Keratinocyte (primary cell): Measurements from ENCODE around the gene COL8A2.

Source experiments
- CTCF ChIP-seq, 3 experiments: IDR thresholded peaks in 1 of 3; conservative IDR thresholded peaks in 1 of 3; optimal IDR thresholded peaks in 1 of 3; 2 replicates in 2 of 3; 3 replicates in 1 of 3; pipeline versions ENCODE3 to v1.5.1; 2011; ENCODE audit warnings: low read length in 3 of 3, mild to moderate bottlenecking in 3 of 3, moderate library complexity in 2 of 3, control low read depth in 1 of 3, inconsistent platforms in 1 of 3; ENCODE audit not compliant: insufficient read depth in 2 of 3; ENCODE audit errors: extremely low read depth in 1 of 3
- EZH2 ChIP-seq: IDR thresholded peaks from one replicate; pipeline ENCODE4 v1.6.1; 2012; ENCODE audit warnings: inconsistent platforms, mild to moderate bottlenecking, low read length, moderate library complexity

DNA sequence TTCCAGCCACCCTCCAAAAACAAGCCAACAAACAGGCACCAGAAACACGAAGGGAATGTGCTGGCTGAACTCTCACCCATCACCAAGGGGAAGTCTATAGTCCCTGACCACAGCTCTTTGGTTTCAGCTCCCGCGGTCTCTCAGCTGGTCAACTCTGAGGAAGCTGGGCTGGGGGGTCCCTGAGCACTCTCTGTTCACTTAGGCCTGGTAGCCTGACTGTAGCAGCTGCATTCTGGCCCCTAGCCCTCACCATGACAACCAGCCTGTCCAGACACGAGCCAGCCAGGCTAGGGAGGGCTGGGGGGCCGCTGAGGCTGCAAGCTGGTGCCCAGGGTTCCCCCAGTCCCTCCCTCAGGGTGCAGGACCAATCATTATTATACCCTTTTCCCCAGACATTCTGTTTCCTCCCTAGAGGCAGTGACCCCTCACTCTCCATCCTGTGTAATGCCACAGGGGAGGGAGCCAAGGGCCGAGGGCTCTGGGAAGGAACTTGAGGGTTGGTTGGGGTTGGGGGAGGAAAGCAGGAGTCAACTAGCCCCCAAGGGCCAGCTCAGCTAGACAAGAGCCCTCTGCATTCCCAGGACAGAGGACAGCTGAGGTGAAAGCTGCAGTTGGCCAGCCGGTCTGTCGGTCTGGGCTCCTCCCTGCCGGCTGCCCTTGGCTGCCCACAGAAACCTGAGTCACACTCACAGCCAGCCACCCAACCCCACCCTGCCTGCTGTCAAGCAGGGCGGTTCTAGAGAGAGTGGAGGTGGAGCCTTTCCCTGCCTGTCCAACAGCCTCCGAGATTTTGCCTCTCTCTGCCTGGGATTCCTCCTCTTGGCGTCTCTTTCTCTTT is 25.5 kb upstream of the COL8A2 start:
- TF ChIP-seq EZH2 (no peak), CTCF (optimal IDR thresholded peaks at IDR 0.05 in 1 of 3, IDR thresholded peaks at IDR 0.05 in 1 of 3, conservative IDR thresholded peaks at IDR 0.05 in 1 of 3; ENCODE audit: extremely low read depth in 1 of 3, insufficient read depth in 2 of 3, low read length in 3 of 3) (no peak)
